ENCODE data around the gene CARNS1. TPM values are rescaled to one million over a fixed set of nuclear protein-coding genes. Genes with fewer than 3 reads are reported as not detected.

The CARNS1 gene
- polyA plus RNA-seq, 1 of the 3 experiments (the other 2 are of a cell fraction), result 0.23 TPM

DNA sequence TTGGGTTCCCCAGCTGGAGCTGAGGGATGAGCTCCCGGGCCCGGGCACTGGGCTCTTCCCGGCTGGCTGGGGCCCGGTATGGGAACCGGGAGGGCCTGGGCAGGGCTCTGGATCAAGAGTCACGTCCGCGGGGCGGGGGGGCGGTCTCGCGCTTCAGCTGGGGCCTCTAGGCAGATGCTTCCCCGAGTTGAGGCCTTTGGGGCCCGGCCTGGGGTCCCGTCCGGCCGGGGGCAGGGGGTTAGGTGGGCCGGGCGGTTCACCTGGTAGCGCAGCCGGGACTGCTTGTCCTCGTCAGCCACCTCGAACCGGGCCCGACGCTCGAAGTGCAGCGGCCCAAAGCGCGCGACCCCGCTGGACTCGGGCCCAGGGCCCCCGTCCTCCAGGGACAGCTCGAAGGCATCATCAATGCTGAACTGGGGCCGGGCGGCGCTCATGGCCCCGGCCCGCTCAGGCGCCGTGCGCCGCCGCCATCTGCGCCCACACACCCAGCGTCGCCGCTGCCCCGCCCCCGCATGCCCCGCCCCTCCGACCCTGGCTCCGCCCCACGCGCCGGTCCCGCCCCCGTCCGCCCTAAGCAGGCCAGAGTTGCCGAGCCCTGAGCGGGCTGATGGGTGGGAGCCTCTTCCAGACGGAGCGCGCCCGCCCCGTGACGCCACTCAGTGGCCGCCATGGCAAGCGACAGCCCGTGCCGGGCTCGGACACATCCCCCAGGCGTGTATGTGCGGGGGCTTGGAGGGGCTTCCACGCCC lies 53.5 kb downstream of the CARNS1 start, which contains the start of gene TMEM134 (continued):
- no peak for TF ChIP-seq IRF3 (IDR thresholded peaks at IDR 0.05; ENCODE audit: low read depth, low read length)
- peak; percentile 50 for TF ChIP-seq CTCF (IDR thresholded peaks at IDR 0.05)
- TF ChIP-seq ELF1 (IDR thresholded peaks at IDR 0.05), result no peak
- peak; percentile 58 for TF ChIP-seq RAD21 (IDR thresholded peaks at IDR 0.05; ENCODE audit: low read length)
- 0 out of 2 replicates have a peak, but pooled peaks have one; percentile 25 for TF ChIP-seq FOXM1 (IDR thresholded peaks at IDR 0.05; ENCODE audit: low read depth)
- TF ChIP-seq SMC3 (IDR thresholded peaks at IDR 0.05; ENCODE audit: low read depth, low read length), result peak; percentile 55; the same call in 1 of the 2 replicates

- H3K27ac ChIP-seq (ENCODE audit: low read depth in 2 of 2, low read length in 1 of 2), result peak overlapping the region; percentile 66 to 72; a peak in 3 of 4 replicates
- 35% methylated on average over 7 of the region's 9 CpGs for WGBS (ENCODE audit: low lambda C conversion rate)
- H3K9me3 ChIP-seq, result no peaks in the 10 kb centered on the region
- H3K9me2 ChIP-seq, result no peaks in the 10 kb centered on the region
- H3K27me3 ChIP-seq (ENCODE audit: insufficient read depth), result no peaks in the 10 kb centered on the region
- TF ChIP-seq TCF12 (IDR thresholded peaks at IDR 0.05), result no peak
- no peak for TF ChIP-seq SIN3A (IDR thresholded peaks at IDR 0.05; ENCODE audit: borderline replicate concordance, low read depth, low read length)
- TF ChIP-seq MAX (IDR thresholded peaks at IDR 0.05; ENCODE audit: low read depth), result no peak
- TF ChIP-seq USF2 (IDR thresholded peaks at IDR 0.05; ENCODE audit: borderline replicate concordance, low read depth, low read length), result no peak
- TF ChIP-seq RAD21 (IDR thresholded peaks at IDR 0.05; ENCODE audit: low read length), result no peak
- TF ChIP-seq, protein P1, sequence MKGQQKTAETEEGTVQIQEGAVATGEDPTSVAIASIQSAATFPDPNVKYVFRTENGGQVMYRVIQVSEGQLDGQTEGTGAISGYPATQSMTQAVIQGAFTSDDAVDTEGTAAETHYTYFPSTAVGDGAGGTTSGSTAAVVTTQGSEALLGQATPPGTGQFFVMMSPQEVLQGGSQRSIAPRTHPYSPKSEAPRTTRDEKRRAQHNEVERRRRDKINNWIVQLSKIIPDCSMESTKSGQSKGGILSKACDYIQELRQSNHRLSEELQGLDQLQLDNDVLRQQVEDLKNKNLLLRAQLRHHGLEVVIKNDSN (IDR thresholded peaks at IDR 0.05; ENCODE audit: borderline replicate concordance, low read depth), result 0 out of 2 replicates have a peak, but pooled peaks have one; percentile 1
- TF ChIP-seq CTCF (IDR thresholded peaks at IDR 0.05), result peak; percentile 8; the same call in 1 of the 2 replicates
- TF ChIP-seq GATA2 (CRISPR knock-in tag; IDR thresholded peaks at IDR 0.05), result no peak
- peaks cover 10% of the 10 kb centered on the region for H3F3A ChIP-seq (replicated peaks; ENCODE audit: insufficient read depth)
- peak overlapping the region; percentile 100 for H2AFZ ChIP-seq (ENCODE audit: low read depth)
- H3K36me3 ChIP-seq (replicated peaks in 1 of 2; ENCODE audit: control insufficient read depth in 1 of 2, insufficient read depth in 2 of 2, low read length in 1 of 2), result no peaks in the 10 kb centered on the region
- peak overlapping the region; percentile 90 for H3K4me2 ChIP-seq
- peak overlapping the region; percentile 79; the same call in 1 of the 2 replicates for H3K9ac ChIP-seq
- H4K20me1 ChIP-seq (ENCODE audit: insufficient read depth), result no peaks in the 10 kb centered on the region
- ChIA-PET POLR2A (interaction anchor here (1.3 to 2.9 kb wide), 3 partner anchors 14 to 78 kb away, joined by 5 to 13 read pairs (median 6); partner anchors contain the start of genes AIP, PPP1CA and RAD9A), CTCF (interaction anchor here (0.7 to 3.4 kb wide), 11 partner anchors 11 to 92 kb away, joined by 3 to 32 read pairs (median 4); partner anchors contain the start of genes PITPNM1, PPP1CA and RAD9A)
- no peak for DNase-seq
- peaks cover 0 to 27% of the 10 kb centered on the region in 2 experiments; a peak in 1 of 4 replicates for H3K4me1 ChIP-seq (ENCODE audit: control insufficient read depth in 1 of 2, insufficient read depth in 2 of 2, low read depth in 1 of 2, low read length in 1 of 2)
- peaks cover 7% of the 10 kb centered on the region; the same call in 1 of the 2 replicates for H3K79me2 ChIP-seq (ENCODE audit: insufficient read depth)
- H3K4me3 ChIP-seq (ENCODE audit: low read depth in 2 of 2, low read length in 1 of 2), result peak overlapping the region; percentile 73 to 90
Observed at GRCh38 chr11:67469508-67469811, 54.0 kb downstream of the CARNS1 start.
